Islet precursor cell (in vitro differentiated cells): ENCODE results near the gene BTBD2.

Experiments
- DNase-seq: peaks from one replicate; pipeline ENCODE4 v3.0.0-alpha.2; 2018

The BTBD2 gene

GRCh38 chr19:1981253-1981652, 34.3 kb downstream of the BTBD2 start:
- no peak for DNase-seq

- no peak for DNase-seq
Measured at GRCh38 chr19:1980809-1981181, 34.7 kb downstream of the BTBD2 start.

- DNase-seq = no peak
Measured at GRCh38 chr19:1980091-1980808, 35.3 kb downstream of the BTBD2 start.

GRCh38 chr19:1979642-1980041, 35.9 kb downstream of the BTBD2 start:
- DNase-seq = no peak

- DNase-seq = no peak
Measured at GRCh38 chr19:1979017-1979416, 36.5 kb downstream of the BTBD2 start.

GRCh38 chr19:1978346-1978894, 37.1 kb downstream of the BTBD2 start:
- no peak for DNase-seq

GRCh38 chr19:1977120-1977519, 38.4 kb downstream of the BTBD2 start:
- DNase-seq = no peak

GRCh38 chr19:1975162-1975480, 40.4 kb downstream of the BTBD2 start:
- no peak for DNase-seq

GRCh38 chr19:1974381-1975161, 40.9 kb downstream of the BTBD2 start:
- DNase-seq = no peak

- no peak for DNase-seq
Measured at GRCh38 chr19:1970806-1971502, 44.6 kb downstream of the BTBD2 start.

- DNase-seq = no peak
Measured at GRCh38 chr19:1970003-1970805, 45.3 kb downstream of the BTBD2 start.

- no peak for DNase-seq
Measured at GRCh38 chr19:1969176-1970002, 46.1 kb downstream of the BTBD2 start.

- no peak for DNase-seq
Measured at GRCh38 chr19:1968279-1969175, 47.0 kb downstream of the BTBD2 start.

- DNase-seq = no peak
Measured at GRCh38 chr19:1967087-1967608, 48.4 kb downstream of the BTBD2 start.

- DNase-seq = no peak
Measured at GRCh38 chr19:1962674-1963073, 52.8 kb downstream of the BTBD2 start.

- DNase-seq = no peak
Measured at GRCh38 chr19:1961000-1961883, 54.3 kb downstream of the BTBD2 start.

GRCh38 chr19:1959928-1960589, 55.5 kb downstream of the BTBD2 start:
- DNase-seq = no peak

GRCh38 chr19:1957562-1958248, 57.8 kb downstream of the BTBD2 start:
- DNase-seq = no peak
